ENCODE measurements around the gene GPR25.

The GPR25 gene

GRCh38 chr1:200896531-200897196, 23.9 kb downstream of the GPR25 start:
- TF ChIP-seq, protein P1, sequence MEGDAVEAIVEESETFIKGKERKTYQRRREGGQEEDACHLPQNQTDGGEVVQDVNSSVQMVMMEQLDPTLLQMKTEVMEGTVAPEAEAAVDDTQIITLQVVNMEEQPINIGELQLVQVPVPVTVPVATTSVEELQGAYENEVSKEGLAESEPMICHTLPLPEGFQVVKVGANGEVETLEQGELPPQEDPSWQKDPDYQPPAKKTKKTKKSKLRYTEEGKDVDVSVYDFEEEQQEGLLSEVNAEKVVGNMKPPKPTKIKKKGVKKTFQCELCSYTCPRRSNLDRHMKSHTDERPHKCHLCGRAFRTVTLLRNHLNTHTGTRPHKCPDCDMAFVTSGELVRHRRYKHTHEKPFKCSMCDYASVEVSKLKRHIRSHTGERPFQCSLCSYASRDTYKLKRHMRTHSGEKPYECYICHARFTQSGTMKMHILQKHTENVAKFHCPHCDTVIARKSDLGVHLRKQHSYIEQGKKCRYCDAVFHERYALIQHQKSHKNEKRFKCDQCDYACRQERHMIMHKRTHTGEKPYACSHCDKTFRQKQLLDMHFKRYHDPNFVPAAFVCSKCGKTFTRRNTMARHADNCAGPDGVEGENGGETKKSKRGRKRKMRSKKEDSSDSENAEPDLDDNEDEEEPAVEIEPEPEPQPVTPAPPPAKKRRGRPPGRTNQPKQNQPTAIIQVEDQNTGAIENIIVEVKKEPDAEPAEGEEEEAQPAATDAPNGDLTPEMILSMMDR (IDR thresholded peaks at IDR 0.05), result no peak

GRCh38 chr1:200897259-200897658, 24.5 kb downstream of the GPR25 start:
- TF ChIP-seq, protein P1 (IDR thresholded peaks at IDR 0.05), result no peak

DNA sequence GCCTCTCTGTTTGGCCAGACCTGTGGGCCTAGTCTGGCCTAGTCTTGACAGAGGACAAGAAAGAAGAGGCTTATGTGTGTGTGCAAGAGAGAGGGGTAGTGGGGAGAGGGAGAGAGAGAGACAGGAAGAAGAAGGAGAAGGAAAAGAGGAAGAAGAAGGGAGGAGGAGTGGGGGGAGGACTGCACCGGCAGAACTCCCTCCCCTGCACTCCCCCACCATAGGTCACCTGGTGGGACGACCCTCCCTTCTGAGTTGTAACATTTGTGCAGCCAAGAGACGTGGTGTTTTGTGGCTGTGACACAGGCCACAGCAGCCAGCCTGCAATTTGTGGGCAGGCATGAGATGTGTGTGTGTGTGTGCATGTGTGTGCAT, 26.2 kb downstream of the GPR25 start:
- TF ChIP-seq, protein P1 (IDR thresholded peaks at IDR 0.05), result no peak

DNA sequence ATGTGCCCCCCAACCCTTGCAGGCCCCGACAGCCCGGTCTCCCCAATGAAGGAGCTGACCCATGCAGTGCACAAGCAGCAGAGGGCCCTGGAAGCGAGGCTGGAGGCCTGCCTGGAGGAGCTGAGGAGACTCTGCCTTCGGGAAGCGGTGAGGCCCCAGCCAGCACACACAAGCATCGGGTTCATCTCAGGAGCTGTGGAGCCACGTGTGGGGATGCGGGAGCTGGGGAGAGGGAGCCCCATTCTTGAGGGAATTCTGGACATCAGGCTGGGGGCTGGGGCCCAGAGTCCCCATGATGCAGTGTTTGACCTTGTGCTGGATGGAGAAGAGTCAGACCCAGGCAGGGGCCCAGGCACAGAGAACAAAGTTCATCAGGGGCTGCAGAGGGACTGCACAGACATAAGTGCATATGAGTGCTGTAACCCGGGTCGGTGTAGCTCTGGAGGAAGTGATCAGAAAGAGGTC, 26.7 kb downstream of the GPR25 start:
- TF ChIP-seq, protein P1 (IDR thresholded peaks at IDR 0.05), result no peak

GRCh38 chr1:200899954-200900867, 27.4 kb downstream of the GPR25 start:
- TF ChIP-seq, protein P1 (IDR thresholded peaks at IDR 0.05), result no peak

GRCh38 chr1:200900877-200901276, 28.1 kb downstream of the GPR25 start:
- TF ChIP-seq, protein P1 (IDR thresholded peaks at IDR 0.05), result no peak

DNA sequence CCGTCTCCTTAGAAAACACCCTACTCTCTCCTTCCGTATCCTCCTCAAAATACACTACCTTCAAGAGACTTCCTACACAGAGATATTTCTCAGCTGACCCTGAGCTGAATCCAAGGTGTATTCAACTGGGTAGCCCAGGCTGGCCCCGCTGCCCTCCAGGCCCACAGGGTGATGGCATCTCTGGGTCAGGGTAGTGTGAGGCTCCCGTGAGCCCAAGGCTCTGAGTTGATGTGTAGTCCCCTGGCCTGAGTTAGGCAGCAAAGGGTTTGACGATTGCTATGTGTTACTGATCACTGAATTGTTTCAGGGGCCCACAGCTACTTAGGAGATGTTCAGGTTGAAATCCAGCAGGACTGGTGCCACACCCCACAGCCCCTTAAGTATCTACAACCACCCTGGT, 28.6 kb downstream of the GPR25 start:
- TF ChIP-seq, protein P1 (IDR thresholded peaks at IDR 0.05), result no peak
